ENCODE measurements around the gene CNBD2.

GRCh38 chr20:35952480-35953386 is 15.7 kb upstream of the CNBD2 start:
- TF ChIP-seq CTCF (optimal IDR thresholded peaks at IDR 0.05 in 1 of 3, IDR thresholded peaks at IDR 0.05 in 1 of 3, conservative IDR thresholded peaks at IDR 0.05 in 1 of 3; ENCODE audit: extremely low read depth in 1 of 3, insufficient read depth in 2 of 3, low read length in 3 of 3) = no peak
- no peak for TF ChIP-seq EZH2 (IDR thresholded peaks at IDR 0.05; ENCODE audit: low read length)

Data from keratinocyte (primary cell).